HUES64 (cell line): ENCODE data around the gene PRKAG2.

ENCODE experiments used
- H3K27ac ChIP-seq: 2 replicates; pipeline ENCODE4 v1.7.0; 2013; ENCODE audit warnings: low read depth, low read length, inconsistent platforms
- H3K27me3 ChIP-seq: 2 replicates; pipeline ENCODE4 v1.6.1; 2013; ENCODE audit warnings: mild to moderate bottlenecking, low read length; ENCODE audit not compliant: insufficient read depth
- H3K36me3 ChIP-seq: 2 replicates; pipeline ENCODE4 v1.6.1; 2013; ENCODE audit warnings: mild to moderate bottlenecking, low read length; ENCODE audit not compliant: insufficient read depth
- H3K4me1 ChIP-seq: 2 replicates; pipeline ENCODE4 v1.6.1; 2013; ENCODE audit warnings: mild to moderate bottlenecking, low read length, moderate library complexity; ENCODE audit not compliant: insufficient read depth
- H3K4me3 ChIP-seq: 2 replicates; pipeline ENCODE4 v1.5.1; 2013; ENCODE audit warnings: mild to moderate bottlenecking, low read length, moderate library complexity
- H3K9ac ChIP-seq: 2 replicates; pipeline ENCODE4 v1.6.1; 2013; ENCODE audit warnings: mild to moderate bottlenecking, low read depth, low read length
- H3K9me3 ChIP-seq: 2 replicates; pipeline ENCODE4 v1.6.1; 2013; ENCODE audit warnings: low read depth, low read length; ENCODE audit not compliant: insufficient read depth
- WGBS: fragments of 150-250, 120-280 bp; methylation state at CpG from one replicate; pipeline ENCODE4 v1.1.7; 2013; ENCODE audit warnings: missing lambda C conversion rate; 5-methylcytosine and 5-hydroxymethylcytosine counted together

PRKAG2 gene

DNA sequence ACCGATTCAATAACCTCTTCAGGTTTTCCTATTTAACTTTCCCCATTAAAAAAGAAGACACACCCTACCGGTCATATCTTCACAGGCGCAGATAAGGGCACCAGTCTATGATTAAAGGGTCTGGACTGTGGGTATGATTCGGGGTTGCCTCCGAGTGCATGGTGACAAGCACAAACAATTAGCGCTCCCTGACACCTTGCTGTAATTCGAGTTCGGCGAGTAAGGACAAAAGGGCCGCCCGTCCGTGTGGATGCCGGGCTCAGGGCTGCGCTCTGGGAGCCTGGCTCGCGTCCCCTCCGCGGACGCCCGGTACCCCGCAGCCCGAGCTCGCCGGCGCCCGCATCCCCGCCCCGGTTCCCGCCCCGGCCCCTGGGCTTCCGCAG lies 245.4 kb downstream of the PRKAG2 start:
- WGBS, result under 1% methylated on average over 31 of the region's 31 CpGs
- H3K27ac ChIP-seq, result peak overlapping the region; percentile 17; the same call in 1 of the 2 replicates
- no peaks in the 10 kb centered on the region for H3K36me3 ChIP-seq
- peak overlapping the region; percentile 36 for H3K9ac ChIP-seq
- H3K9me3 ChIP-seq, result peaks cover 5% of the 10 kb centered on the region; the same call in 1 of the 2 replicates
- peak overlapping the region; percentile 76 for H3K4me3 ChIP-seq
- peaks cover 17% of the 10 kb centered on the region for H3K4me1 ChIP-seq
- peaks cover 30% of the 10 kb centered on the region for H3K27me3 ChIP-seq

DNA sequence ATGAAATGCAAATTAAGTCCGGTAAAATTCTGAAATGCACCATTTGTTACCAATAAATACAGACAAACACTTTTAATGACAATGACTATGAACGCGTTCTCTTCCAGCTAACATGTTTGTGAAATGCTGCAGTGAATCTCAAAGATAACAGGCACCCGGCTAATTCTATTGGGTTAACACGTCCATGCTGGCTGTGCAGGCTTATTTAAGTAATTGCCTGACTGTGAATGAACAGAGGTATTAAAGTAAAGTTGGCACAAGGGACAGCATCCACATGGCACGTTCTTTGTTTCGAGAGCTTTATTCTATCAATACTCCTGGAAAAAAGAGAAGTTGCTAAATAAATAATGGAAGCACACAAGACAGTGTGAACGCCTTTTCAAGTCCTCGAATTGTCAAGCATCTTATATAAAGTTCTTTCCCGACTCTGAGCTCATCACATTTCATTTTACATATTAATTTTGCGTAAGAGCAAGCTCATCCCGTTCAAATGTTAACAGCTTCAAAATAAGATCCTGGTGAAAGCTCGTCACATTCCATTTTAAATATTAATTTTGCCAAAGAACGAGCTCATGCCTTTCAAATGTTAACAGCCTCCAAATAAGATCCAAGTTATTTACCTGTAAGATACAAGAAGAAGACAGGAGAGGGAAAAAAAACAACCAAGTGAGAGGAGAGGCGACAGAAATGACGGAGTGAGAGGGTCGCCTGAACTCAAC lies 245.9 kb downstream of the PRKAG2 start:
- Histone ChIP-seq H3K4me3 (peak overlapping the region; percentile 76), H3K9me3 (peaks cover 5% of the 10 kb centered on the region; the same call in 1 of the 2 replicates), H3K27ac (no peak overlapping the region), H3K36me3 (no peaks in the 10 kb centered on the region), H3K9ac (peak overlapping the region; percentile 36), H3K27me3 (peaks cover 30% of the 10 kb centered on the region), H3K4me1 (peaks cover 17% of the 10 kb centered on the region)
- 24% methylated on average over 17 of the region's 17 CpGs for WGBS

DNA sequence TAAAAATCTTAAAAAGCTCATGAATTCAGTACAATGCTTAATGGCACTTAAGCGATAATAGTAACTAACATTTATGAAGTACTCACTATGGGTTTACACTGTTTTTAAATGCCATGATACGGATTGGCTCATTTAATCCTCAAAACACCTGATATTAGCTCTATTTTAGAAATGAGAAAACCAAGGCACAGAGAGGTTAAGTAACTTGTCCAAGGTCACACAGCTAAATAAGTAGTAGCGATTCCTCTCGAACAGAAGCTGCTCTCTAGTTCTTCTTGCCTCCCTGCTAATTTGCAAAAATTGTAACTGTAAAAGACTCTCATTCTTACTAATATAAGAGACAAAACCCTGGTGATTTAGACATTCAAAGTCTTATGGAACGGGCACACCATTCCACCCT lies 246.6 kb downstream of the PRKAG2 start:
- Histone ChIP-seq H3K27me3 (peaks cover 30% of the 10 kb centered on the region), H3K9me3 (peaks cover 5% of the 10 kb centered on the region; the same call in 1 of the 2 replicates), H3K9ac (no peak overlapping the region), H3K4me3 (peak overlapping the region; percentile 76), H3K27ac (no peak overlapping the region), H3K4me1 (peaks cover 17% of the 10 kb centered on the region), H3K36me3 (no peaks in the 10 kb centered on the region)
- 90% methylated on average over 5 of the region's 5 CpGs for WGBS

DNA sequence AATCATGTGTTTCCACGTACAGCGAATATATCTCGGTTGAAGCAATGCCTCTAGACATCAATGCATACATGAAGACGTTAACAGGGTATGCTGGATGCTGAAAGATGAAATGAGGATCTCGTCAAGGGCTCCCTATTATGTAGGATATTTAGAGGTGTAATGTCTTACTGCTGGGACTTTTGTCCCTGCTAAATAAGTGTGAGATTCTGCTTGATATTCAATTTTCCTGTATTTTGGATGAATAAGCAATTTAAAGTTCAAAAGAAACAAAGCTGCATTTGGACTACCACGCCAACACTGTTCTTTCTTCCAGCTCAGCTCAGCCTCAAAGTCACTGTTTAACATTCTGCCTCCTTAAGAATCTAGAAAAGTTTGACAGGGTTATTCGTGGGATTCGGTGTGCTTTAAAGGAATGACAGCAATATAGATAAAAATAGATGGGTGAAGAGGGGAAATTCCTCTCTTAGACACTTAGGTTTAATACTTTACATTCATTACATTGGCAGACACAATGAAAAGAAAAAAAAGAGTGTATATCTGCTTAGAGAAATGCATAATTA lies 247.1 kb downstream of the PRKAG2 start:
- H3K9me3 ChIP-seq, result peaks cover 5% of the 10 kb centered on the region; the same call in 1 of the 2 replicates
- no peak overlapping the region for H3K9ac ChIP-seq
- H3K27ac ChIP-seq, result no peak overlapping the region
- 75% methylated on average over 6 of the region's 8 CpGs for WGBS
- no peak overlapping the region for H3K4me3 ChIP-seq
- H3K4me1 ChIP-seq, result peaks cover 17% of the 10 kb centered on the region
- peaks cover 30% of the 10 kb centered on the region for H3K27me3 ChIP-seq
- no peaks in the 10 kb centered on the region for H3K36me3 ChIP-seq

DNA sequence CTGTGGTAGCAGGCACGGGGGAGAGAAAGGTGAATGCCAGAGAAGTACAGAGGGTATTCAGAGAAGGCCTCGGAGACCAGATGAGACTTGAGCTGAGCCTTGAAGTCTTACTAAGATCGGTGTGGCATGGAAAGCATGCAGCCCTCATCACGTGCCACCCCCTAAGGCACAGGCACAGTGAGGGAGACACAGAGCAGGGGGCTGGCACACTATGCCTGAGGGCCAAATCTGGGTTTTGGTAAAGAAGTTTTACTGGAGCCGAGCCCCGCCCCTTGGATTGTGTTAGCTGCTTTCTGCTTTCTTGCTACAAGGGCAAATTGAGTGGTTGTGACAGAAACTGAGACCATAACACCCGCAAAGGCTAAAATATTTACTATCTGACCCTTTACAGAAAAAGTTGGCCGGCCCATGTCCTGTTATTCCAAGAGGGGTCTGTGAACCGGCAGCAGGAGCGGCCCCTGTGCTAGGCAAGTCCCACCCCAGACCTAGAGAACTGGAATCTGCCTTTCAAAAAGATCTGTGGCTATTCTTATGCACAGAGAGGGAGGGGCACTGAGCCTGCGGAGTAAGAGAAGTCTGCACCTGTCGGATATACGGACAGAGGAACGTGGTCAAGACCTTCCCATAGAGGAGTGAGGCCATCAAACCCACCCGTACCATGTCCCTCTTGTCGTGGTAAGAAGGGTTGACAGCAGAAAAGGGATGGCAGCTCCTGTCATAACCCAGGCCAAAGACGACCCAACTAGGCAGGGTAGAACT lies 247.9 kb downstream of the PRKAG2 start:
- H3K36me3 ChIP-seq, result no peaks in the 10 kb centered on the region
- peak overlapping the region; percentile 18 for H3K4me3 ChIP-seq
- WGBS, result 29% methylated on average over 17 of the region's 17 CpGs
- H3K27me3 ChIP-seq, result peaks cover 30% of the 10 kb centered on the region
- H3K4me1 ChIP-seq, result peaks cover 17% of the 10 kb centered on the region
- H3K27ac ChIP-seq, result no peak overlapping the region
- H3K9ac ChIP-seq, result no peak overlapping the region
- peaks cover 5% of the 10 kb centered on the region; the same call in 1 of the 2 replicates for H3K9me3 ChIP-seq

DNA sequence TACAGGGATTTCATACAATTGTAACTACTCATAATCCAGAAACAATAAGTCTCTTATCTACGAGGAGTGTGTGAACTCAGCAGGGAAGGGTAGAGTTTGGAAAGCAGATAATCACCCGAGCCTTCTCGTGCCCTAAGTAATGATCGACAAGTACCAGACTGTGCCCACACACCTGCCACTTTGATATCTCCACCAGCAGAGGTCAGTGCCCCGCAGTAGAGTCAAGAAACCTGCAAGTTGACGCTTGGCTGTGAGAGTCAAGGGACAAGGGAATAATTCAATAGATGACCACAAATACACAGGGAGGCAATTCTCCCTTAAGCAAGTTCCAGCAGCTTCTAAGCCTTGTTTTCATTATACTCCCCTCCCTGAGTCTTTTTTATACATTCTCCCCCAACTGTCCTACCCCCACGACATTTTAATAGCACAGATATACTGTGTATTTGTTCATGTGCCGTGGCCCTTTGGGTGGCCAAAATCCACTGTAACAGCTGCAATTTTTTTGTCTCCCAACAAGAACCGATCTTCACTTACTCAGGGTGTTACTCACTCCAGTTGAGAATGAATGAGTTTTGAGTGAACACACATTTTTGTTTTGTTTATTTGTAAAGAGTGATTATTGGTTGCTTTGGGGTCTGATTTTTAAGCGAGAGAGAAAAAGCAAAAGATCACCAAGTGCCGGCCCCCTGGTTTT lies 250.3 kb downstream of the PRKAG2 start:
- WGBS, result 83% methylated on average over 11 of the region's 11 CpGs
- Histone ChIP-seq H3K9ac (no peak overlapping the region), H3K4me3 (no peak overlapping the region), H3K27ac (no peak overlapping the region), H3K27me3 (peaks cover 30% of the 10 kb centered on the region), H3K9me3 (no peaks in the 10 kb centered on the region), H3K4me1 (peaks cover 17% of the 10 kb centered on the region), H3K36me3 (no peaks in the 10 kb centered on the region)

DNA sequence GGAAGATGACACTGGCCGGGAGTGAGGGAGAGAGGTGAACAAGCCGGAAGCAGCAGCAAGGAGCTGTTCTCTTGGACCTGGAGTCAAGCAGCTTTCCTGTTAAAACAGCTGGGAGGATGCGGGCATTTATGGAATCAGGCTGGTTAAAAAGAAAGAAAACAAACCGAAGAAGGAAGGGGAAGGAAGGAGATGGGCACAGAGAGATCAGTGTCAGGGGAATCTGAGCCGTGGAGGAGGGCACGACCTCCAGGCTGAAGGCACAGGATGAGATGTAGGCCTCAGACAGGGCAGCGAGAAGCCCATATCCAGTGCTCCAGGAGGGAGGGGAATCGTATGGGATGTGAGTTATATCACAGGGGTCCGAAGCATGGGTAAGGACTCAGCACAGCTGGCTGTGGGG lies 251.3 kb downstream of the PRKAG2 start:
- 92% methylated on average over 9 of the region's 9 CpGs for WGBS
- Histone ChIP-seq H3K4me3 (no peak overlapping the region), H3K4me1 (peaks cover 9% of the 10 kb centered on the region), H3K27ac (no peak overlapping the region), H3K27me3 (peaks cover 21% of the 10 kb centered on the region), H3K9ac (no peak overlapping the region), H3K36me3 (no peaks in the 10 kb centered on the region), H3K9me3 (no peaks in the 10 kb centered on the region)

DNA sequence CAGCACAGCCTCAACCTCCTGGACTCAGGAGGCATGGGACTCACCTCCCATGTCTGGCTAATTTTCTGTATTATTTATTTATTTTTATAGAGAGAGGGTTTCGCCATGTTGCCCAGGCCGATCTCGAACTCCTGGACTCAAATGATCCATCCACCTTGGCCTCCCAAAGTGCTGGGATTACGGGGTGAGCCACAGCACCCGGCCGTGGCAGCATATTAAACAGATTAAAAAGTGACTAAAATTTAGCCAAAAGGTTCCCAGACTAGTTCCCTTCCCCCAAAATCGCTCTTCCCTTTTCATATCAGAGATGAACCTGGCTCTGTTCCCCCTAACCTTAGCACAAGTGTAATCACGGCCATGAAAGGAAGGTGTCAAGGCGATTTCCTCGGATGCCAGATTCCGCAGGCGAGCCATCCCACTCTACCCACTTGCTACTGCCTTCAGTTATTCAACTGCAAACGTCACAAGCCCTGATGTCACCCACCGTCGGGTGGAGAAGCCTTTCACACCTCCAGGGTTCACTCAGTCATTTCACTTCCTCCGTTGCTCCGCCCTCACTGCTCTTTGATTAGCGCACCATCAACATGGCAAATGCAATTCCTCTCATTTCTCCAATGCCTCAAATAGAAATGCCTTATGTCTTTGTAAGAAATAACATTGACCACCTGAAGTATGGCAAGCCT lies 252.5 kb downstream of the PRKAG2 start:
- H3K27me3 ChIP-seq, result peaks cover 9% of the 10 kb centered on the region
- 79% methylated on average over 18 of the region's 18 CpGs for WGBS
- no peak overlapping the region for H3K4me3 ChIP-seq
- H3K9ac ChIP-seq, result no peak overlapping the region
- no peaks in the 10 kb centered on the region for H3K36me3 ChIP-seq
- H3K27ac ChIP-seq, result no peak overlapping the region
- H3K4me1 ChIP-seq, result peaks cover 8% of the 10 kb centered on the region
- no peaks in the 10 kb centered on the region for H3K9me3 ChIP-seq

DNA sequence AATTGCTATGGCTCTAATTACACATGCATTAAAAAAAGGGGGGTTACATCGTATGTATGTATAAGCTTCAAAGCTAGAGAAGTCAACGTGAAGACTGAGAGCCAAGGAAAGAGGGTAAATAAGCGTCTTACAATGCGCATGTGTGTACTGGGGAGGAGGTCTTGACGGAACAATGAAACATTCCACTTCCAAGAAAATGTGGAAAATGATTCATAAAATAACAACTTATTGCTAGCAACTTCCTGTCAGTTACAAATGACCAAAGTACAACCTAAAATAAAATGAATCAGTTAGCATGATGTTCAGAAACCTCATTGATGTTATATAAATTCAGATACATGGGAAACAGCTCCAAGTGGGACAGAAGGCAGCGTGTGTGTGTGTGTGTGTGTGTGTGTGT lies 253.1 kb downstream of the PRKAG2 start:
- Histone ChIP-seq H3K4me3 (no peak overlapping the region), H3K9ac (no peak overlapping the region), H3K27ac (no peak overlapping the region), H3K36me3 (no peaks in the 10 kb centered on the region), H3K27me3 (peaks cover 3% of the 10 kb centered on the region; the same call in 1 of the 2 replicates), H3K4me1 (peaks cover 2% of the 10 kb centered on the region), H3K9me3 (no peaks in the 10 kb centered on the region)
- WGBS, result 90% methylated on average over 5 of the region's 6 CpGs

DNA sequence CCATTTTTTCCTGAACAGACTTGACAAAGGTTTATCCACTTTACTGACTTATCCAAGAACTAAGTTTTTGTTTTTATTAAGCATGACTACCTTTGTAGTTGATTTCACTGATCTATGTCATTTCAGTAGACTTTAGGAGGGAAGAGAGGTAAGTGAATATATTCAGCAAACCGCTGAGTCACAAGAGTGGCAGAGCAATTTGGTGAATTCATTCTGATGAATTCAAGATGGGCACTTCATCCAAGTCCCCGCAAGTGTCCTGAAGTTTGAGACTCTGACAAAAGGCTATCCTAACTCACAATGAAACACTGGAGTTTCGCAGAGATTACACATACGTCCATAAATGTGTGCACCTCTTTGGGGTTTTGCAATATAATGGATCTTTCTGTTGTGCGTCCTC lies 255.0 kb downstream of the PRKAG2 start:
- Histone ChIP-seq H3K36me3 (no peaks in the 10 kb centered on the region), H3K9ac (no peak overlapping the region), H3K4me3 (no peak overlapping the region), H3K4me1 (no peaks in the 10 kb centered on the region), H3K27me3 (no peaks in the 10 kb centered on the region), H3K9me3 (no peaks in the 10 kb centered on the region), H3K27ac (no peak overlapping the region)
- WGBS, result 92% methylated on average over 5 of the region's 5 CpGs
